GM21367 (cell line): ENCODE measurements around the gene ANKRD33B.
"Not testable (repeated sequence)": the region's sequence is repeated elsewhere in the genome, so short reads cannot be mapped to it uniquely, and the experiment has no call there.

Experiments
- ATAC-seq: cut with Tn5 transposase; IDR thresholded peaks from one replicate; pipeline ENCODE4 v1.9.1; 2021; ENCODE audit not compliant: unreplicated experiment

ANKRD33B gene

DNA sequence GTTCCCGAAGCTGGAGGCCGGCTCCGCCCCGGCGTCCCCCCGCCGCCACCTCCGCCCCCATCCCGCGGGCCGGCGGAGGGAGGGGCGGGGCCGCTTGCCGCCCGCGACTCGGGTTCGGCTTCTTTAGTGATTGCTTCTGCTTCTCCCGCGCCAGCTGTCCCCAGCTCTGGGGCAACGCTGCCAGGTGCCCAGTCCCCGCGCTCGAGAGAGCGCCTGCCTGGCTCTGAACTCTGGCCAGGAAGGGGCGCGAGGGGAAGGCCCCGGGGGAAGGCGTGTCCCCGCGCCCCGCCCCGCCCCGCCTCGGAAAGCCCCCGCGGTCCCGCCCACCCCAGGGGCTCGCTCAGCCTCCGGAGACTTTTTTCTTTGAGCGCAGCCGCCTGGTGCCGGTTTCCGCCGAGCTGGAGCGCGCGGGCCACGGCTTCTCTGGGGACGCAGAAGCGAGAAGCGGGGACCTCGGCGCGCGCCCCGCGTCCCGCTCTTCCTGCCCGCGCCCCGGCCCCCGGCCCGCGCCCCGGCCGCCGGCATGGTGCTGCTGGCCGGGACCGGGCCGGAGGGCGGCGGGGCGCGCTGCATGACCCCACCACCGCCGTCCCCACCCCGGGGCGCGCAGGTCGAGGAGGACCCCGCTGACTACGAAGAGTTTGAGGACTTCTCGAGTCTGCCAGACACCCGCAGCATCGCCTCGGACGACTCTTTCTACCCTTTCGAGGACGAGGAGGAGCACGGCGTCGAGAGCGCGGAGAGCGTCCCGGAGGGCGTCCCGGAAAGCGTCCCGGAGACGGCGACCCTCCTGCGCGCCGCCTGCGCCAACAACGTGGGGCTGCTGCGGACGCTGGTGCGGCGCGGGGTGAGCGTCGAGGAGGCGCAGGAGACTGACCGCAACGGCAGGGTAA, at the start of gene ANKRD33B:
Gene ANKRD33B, plus strand, starts transcription at position 126 of the 893 bp plus-strand sequence. Its CDS starts 398 bp downstream, at position 524.
- ATAC-seq: peak; percentile 42

DNA sequence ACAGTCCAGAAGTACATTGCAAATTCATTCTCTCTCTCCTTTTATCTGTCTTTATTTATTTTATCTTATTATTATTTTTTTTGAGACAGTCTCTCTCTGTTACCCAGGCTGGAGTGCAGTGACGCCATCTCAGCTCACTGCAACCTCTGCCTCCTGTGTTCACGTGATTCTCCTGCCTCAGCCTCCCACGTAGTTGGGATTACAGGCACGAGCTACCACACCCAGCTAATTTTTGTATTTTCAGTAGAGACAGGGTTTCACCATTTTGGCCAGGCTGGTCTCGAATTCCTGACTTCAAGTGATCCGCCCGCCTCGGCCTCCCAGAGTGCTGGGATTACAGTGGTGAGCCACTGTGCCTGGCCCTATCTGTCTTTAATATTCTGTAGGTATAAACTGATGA, 49.3 kb upstream of the ANKRD33B start:
- not testable (repeated sequence) for ATAC-seq

DNA sequence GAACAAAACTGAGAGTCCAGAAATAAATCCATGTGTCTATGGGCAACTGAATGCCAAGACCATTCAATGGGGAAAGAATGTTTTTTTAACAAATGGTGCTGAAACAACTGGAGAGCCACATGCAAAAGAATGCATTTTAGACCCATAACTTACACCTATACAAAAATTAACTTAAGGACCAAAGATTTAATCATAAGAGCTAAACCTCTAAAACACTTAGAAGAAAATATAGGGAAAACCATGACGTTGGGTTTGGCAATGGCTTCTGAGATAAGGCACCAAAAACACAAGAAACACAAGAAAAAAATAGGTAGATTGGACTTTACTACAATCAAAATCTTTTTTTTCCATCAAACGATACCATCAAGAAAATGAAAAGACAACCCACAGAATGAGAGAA, 48.4 kb upstream of the ANKRD33B start:
- no peak for ATAC-seq

DNA sequence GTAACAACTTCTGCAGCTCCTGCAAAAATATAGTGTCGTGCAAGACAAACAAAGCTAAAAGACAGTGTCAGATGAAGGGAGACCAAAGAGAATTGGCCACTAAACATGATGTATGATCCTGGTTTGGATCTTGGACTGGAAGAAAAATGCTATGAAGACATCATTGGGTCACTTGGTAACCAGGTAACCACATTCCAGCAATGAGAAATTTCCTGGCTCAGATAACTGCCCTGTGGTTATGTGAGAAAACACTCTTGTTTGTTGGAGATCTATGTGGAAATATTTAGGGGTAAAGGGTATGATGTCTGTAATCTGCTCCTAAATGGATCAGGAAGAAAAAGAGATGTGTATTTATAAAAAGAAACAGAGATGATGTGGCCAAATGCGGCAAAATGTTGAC, 45.5 kb upstream of the ANKRD33B start:
- ATAC-seq: no peak

DNA sequence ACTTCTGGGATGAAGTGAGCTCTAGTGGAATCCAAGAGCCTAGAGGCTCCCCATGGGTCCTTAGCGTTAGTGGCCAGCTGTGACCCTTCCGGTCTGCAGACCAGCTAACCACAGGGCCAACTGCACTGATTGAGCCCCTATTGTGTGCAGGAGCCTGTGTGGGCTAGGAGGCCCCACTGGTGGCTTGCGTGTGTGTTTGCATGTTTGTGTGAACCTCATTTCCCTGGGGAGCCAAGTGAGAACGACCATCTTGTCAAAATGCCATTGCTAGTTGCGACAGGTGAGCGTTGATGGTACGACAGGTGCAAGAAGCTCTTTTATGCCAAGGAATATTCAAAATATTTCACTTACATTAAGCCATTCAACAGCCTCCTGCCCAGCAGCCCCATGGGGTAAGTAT, 44.1 kb upstream of the ANKRD33B start:
- no peak for ATAC-seq

DNA sequence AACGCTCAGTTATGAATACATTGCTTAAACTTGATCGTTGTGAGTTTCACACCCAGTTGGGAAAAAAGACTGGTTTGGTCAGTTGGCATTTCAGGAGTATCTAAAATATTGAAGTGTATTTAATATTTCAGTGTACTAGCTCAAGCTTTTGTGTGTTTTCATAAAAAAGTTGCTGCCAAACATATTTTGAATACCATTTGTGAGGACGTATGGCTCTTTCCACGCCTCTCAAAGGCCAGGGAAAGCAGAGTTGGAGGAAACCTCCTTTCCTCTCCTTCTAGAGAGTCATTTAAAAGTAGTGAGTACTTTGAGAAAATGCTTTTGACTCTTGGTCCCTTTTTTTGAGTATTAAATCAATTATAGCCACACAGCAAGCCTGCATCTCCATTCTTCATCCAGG, 43.2 kb upstream of the ANKRD33B start:
- ATAC-seq: no peak

DNA sequence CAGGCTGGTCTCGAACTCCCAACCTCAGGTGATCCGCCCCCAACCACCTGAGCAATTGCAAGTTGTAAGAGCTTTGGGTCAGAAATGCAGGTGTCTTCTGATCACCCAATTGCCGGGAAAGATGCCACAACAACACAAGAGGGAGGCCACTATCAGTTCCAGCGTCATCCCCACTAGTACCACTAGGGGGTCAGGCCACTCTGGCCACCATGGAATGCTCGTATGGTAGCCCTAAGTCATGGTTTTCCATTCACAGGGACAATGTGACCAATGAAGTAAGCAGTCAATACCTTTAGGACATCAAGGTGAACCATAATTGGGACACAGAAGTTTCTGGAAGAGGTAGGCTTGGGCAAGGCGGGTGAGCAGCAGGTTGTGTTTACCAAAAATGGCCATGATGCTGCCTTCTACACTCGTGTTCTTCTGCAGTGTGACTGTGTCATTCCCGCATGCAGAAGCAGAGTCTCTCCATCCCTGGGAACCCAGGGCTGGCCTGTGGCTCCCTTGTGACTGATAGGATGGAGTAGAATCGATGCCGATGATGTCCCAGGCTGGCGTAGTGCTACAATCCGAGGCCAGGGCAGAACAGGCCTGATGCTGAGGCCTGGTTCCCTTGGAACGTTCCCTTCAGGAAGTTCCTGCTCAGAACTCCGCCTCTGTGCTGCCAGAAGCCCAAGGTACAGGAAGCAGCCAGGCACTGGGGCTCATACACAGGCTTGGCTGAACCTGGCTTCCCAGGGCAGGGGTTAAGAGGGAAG, 42.2 kb upstream of the ANKRD33B start:
- no peak for ATAC-seq

DNA sequence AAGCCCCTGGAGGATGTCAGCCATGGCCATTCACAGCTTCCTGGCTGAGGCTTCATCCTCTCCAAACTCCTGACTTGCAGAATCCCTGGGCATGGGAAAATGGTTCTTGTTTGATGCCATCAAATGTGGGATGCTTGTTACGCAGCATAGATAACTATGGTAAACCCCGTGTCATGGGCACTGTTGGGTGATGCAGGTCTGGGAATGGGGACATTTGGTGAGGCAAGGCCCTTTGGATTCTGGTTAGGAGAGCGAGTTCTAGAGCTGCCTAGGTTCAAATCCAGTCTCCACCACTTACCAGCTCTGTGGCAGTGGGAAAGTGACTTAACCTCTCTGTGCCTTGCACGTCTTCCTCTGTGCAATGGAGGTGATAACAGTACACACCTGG, 41.7 kb upstream of the ANKRD33B start:
- ATAC-seq: no peak

DNA sequence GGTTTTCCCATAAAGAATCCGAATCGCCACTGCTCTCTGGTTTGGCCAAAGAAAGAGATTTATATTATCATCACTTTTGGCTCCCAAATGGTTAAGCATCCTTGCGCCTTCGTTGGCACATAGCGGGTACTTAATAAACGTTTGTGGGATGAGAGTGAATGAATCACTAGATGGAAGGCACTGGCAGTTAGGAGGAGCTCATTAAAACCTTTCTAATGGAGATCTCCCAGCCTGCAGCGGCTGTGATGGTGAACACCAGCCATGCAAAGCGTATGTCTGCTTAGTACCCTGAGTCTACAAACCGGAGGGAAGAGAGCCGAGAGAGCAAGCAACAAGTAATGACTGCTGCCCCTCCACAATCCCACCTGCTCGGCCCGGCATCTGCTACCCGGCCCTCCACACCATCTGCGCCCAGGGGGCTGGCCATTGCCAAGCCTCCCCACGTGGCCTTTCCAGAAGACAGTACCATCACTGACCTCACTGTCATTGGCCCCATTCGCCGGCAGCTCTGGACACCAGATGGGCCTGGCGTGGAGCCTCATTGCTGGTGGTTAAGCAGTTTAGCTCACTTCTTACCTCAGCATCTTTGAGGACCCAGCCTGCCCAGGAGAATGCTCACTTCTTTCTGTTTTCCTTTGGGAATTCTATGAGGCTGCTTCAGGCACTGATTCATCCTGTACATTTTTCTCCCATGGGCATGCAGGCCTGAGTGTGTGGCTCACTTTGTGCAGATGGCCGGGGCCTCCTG, 39.3 kb upstream of the ANKRD33B start:
- ATAC-seq: no peak

DNA sequence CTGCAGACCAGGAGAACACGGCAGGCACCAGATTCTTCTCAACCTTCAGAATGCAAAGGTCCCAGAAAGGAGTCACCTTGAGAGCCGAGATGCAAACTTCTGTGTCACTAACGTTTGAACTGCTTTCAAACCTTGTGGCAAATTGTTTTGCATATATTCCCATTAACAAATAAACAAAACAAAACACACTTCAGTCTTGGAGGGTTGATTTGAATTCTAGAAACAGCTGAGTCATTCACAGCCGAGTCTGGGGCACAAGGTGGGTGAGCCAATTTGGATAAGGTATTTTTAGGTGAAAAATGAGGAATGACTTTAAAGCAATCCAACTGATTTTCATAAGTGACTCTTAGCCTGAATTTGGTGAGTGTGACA, 38.8 kb upstream of the ANKRD33B start:
- peak; percentile 66 for ATAC-seq

DNA sequence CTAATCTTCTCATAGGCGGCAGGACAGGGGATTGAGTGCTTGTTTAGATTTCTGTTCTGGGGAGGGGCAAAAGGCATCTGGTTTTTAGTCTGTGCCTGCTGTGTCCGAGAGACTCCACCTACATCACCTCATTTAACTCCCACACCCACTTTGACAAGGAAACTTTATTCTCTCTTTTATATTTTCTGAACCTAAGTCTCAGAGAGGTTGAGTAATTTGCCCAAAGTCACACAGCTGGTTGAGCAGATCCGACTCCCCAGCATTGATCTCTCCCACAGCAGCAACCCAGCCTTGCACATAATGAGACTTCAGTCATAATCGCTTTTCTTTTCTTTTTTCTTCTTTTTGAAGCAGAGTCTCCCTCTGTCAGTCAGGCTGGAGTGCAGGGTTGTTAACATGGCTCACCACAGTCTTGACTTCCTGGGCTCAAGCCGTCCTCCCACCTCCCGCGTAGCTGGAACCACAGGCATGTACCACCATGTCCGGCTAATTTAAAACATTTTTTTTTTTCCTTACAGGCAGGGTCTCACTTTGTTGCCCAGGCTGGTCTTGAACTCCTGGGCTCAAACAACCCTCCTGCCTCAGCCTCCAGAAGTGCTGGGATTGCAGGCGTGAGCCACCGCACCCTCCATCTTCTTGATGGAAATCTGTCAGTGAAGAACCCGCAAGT, 36.5 kb upstream of the ANKRD33B start:
- ATAC-seq: no peak

DNA sequence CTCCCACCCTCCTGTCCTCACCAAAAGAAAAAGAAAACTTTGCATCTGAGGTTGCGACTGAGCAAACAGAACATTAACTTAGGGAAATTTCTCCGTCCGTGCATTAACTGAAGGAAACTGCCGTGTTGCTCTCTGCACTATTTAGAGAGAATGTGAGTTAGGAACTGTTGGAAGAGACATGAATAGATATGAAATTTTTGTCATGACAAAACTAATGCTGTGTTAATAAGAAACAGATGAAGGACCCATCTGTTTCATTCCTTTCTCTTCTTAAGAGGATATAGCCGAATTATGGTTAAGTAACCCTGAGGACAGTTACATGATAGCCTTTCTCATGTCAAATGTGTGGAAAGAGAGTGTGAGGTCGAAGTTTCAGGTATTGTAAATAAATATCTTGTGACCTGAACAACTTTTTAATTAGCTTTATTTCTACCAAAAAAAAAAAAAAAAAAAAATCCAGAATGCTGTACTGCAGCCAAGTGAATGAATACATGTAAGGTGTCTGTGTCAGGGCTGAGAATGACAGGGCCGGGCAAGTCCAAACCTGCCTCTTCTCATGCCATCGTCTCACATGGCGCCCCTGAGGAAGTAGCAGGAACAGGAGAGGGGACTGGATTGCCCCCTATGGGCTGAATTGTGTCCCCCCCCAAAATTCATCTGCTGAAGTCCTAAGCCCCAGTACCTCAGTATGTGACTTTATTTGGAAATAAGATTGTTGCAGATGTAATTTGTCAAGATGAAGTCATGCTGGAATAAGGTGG, 35.6 kb upstream of the ANKRD33B start:
- no peak for ATAC-seq

DNA sequence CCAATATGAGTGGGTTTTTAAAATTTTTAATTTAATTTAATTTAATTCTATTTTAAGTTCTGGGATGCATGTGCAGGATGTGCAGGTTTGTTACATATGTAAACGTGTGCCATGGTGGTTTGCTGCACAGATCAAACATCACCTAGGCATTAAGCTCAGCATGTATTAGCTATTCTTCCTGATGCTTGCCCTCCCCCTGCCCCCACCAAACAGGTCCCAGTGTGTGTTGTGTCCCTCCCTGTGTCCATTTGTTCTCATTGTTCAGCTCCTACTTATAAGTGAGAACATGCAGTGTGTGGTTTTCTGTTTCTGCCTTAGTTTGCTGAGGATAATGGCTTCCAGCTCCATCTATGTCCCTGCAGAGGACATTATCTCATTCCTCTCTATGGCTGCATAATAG, 35.0 kb upstream of the ANKRD33B start:
- no peak for ATAC-seq

DNA sequence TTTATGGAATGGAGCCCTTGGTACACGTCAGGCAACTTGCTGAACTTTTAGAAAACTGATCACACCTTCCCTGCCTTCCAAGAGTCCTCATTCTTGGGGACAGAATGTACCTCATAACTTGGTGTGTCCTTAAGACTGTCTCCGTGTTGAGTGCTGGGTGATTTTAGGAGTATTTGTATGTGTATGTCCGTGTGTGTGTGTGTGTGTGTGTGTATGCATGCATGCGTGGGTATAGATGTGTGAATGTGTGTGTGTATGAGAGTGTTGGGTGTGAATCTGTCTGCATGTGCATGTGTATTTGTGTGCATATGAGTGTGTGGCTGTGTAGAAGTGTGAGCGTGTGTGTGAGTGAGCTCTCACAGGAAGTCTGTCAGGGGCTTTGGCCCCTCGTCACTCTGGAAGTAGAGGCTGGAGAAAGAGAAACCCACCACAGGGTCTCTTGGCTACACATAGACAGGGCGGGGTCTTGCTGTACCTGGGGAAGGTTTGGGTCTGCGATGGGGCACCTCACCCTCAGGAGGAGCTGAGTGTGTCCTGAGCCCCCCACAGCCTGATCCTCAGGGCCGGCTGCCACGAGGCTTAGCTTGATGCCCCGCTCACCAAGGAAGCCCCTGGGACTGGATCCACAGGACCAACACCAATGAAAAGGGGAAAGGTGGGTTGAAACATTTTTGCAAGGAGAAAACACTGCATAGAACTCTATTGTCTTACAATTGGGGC, 33.1 kb upstream of the ANKRD33B start:
- ATAC-seq: no peak

DNA sequence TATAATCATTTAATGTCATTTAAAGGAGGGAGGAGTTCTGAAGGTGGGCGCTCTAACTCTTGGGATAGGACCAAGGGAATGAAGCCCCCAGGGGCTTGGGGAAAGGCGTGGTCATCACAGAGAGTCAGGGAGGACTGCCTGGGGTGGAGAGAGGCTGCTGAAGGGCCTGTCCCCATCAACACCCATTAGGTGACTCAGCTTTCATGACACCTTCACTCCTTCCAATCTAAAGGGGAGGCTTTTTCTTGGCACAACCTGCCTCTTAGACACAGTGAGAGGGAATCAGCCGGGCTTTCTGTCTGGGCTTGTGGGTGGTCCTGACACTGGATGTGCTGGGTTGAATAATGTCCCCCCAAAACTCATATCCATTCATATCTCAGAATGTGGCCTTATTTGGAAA, 31.4 kb upstream of the ANKRD33B start:
- ATAC-seq: no peak

DNA sequence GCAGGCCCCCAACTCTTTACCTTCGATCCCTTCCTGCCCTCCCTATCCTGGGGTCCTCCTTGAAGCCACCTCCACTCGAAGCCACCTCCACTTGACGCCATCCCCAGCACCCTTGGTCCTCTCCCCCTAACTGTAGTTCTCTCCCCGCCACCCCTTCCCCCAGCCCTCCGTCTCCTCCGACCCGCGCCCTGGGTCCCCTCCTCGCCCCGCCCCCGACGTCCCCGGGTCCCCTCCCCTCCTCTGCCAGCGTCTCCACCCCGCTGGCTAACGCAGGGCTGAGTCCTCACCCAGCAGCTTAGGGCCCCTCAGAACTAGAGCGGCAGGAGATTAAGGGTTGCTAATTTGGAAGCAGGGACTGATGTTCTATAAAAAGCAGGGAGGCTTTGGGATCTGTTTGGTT, 30.6 kb upstream of the ANKRD33B start:
- no peak for ATAC-seq

DNA sequence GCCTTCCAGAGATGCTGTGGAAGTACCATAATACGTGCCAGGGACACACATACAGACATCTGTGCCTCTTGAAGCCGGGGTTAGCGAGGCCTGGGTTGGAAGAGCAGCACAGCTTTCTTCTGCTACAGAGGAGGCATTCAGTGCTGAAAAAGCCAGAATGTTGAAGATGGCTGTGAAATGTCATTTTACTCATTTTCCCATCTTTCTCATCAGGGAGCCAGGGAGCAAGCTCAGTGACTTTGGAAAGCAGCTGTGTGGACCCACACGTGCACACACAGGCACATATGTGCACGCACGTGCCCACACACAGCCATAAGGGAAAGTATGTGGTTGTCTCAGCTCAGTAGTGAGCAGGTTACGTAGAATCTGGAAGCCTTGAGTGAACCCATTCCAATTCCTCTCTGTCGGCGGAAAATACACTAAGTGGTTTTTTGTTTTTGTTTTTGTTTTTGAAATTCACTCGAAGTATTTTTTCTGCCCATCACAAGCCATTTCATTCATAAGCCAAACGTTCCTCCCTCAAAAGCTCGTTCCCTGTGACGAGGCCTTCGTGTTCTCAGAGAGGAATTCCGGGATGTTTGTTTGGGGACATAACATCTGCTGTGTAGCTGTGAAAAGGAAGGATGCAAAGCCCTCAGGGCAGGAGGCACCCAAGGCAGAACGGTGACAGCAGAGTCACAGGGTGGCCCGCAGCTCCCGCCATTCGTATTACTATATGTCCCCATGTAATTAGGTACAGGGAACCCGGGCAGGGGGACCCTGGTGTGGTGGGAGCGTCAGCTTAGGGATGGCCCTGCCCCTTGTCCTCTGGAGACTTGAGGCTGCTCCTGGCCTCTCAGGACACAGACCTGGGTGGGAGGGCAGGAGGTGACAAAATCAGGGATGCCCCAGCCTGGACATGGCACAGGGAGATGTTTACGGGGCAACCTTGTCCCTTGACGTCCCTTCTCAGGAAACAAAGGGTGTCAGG, 29.0 kb upstream of the ANKRD33B start:
- no peak for ATAC-seq

DNA sequence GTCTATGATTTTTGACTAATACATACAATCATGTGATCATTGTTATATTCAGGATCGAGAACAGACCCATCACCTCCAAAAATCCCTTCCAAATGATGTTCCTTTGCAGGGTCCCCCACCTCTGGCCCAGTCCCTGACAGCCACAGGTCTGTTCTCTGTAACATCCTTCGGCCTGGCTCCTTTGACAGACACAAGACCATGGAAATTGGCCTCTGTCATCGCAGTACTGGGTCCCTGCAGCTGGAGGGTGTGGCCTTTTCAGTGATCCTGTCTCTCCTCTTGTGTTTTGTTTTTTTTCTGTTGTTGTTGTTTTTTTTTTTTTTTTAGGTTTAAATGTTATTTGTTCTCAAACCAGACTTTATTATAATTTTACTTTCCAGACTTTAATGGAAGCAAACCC, 27.4 kb upstream of the ANKRD33B start:
- no peak for ATAC-seq
